ENCODE data around the gene SIPA1.

The SIPA1 gene

GRCh38 chr11:65599216-65599954 is 38.5 kb upstream of the SIPA1 start:
- H3K4me3 ChIP-seq (ENCODE audit: low read depth, low read length), result no peak overlapping the region
- no peak for TF ChIP-seq CTCF (IDR thresholded peaks at IDR 0.05; ENCODE audit: low read depth, low read length)
- in situ Hi-C loops (cut with HindIII; ENCODE audit: low sequenced_read_pairs), result no loop called here
- DNase-seq (ENCODE audit: low read depth, low spot score), result no peak

- H3K4me3 ChIP-seq (ENCODE audit: low read depth, low read length), result no peak overlapping the region
- no peak for DNase-seq (ENCODE audit: low read depth, low spot score)
- in situ Hi-C loops (cut with HindIII; ENCODE audit: low sequenced_read_pairs), result no loop called here
- no peak for TF ChIP-seq CTCF (IDR thresholded peaks at IDR 0.05; ENCODE audit: low read depth, low read length)
Observed at GRCh38 chr11:65599955-65600246, 38.0 kb upstream of the SIPA1 start.

GRCh38 chr11:65604258-65604657 is 33.6 kb upstream of the SIPA1 start:
- DNase-seq (ENCODE audit: low read depth, low spot score), result no peak
- in situ Hi-C loops (cut with HindIII; ENCODE audit: low sequenced_read_pairs), result no loop called here
- no peak overlapping the region for H3K4me3 ChIP-seq (ENCODE audit: low read depth, low read length)
- no peak for TF ChIP-seq CTCF (IDR thresholded peaks at IDR 0.05; ENCODE audit: low read depth, low read length)

- DNase-seq (ENCODE audit: low read depth, low spot score), result peak; percentile 97
- in situ Hi-C loops (cut with HindIII; ENCODE audit: low sequenced_read_pairs), result no loop called here
- no peak overlapping the region for H3K4me3 ChIP-seq (ENCODE audit: low read depth, low read length)
- no peak for TF ChIP-seq CTCF (IDR thresholded peaks at IDR 0.05; ENCODE audit: low read depth, low read length)
Observed at GRCh38 chr11:65606876-65607613, 30.9 kb upstream of the SIPA1 start.

GRCh38 chr11:65607614-65608426 is 30.1 kb upstream of the SIPA1 start:
- no peak for TF ChIP-seq CTCF (IDR thresholded peaks at IDR 0.05; ENCODE audit: low read depth, low read length)
- no peak overlapping the region for H3K4me3 ChIP-seq (ENCODE audit: low read depth, low read length)
- in situ Hi-C loops (cut with HindIII; ENCODE audit: low sequenced_read_pairs), result no loop called here
- DNase-seq (ENCODE audit: low read depth, low spot score), result no peak

- TF ChIP-seq CTCF (IDR thresholded peaks at IDR 0.05; ENCODE audit: low read depth, low read length), result no peak
- peak; percentile 17 for DNase-seq (ENCODE audit: low read depth, low spot score)
- no peak overlapping the region for H3K4me3 ChIP-seq (ENCODE audit: low read depth, low read length)
- in situ Hi-C loops (cut with HindIII; ENCODE audit: low sequenced_read_pairs), result no loop called here
Observed at GRCh38 chr11:65609229-65609628, 28.7 kb upstream of the SIPA1 start.
